HG02870 (cell line): Measurements from ENCODE around the gene ELL2.
A peak's percentile ranks its signal among the peaks of the same experiment; 100 is the strongest.
"Not testable (repeated sequence)": the region's sequence is repeated elsewhere in the genome, so short reads cannot be mapped to it uniquely, and the experiment has no call there.

ENCODE experiments used
- ATAC-seq: cut with Tn5 transposase; IDR thresholded peaks from one replicate; pipeline ENCODE4 v1.9.1; 2021; ENCODE audit warnings: mild to moderate bottlenecking, moderate library complexity; ENCODE audit not compliant: unreplicated experiment

ELL2 gene

DNA sequence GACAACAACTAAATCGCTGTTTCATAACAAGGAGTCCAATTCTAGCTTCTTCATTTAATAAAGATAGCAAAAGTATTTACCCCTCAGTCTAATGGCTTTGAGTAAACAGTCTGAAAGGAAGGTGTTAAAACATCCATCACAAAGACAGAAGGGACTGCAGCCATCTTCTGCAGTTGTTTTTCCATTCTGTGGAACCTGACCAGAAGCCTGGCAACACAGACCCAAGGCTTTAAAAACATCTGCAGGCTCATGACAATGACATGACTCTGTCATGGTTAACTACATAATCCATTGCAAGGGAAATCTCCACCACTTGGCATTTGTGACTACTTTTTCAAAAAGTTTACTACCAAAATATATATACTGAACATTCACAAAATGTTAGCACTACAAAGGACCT is 51.9 kb downstream of the ELL2 start:
- no peak for ATAC-seq

- ATAC-seq = no peak
Measured at GRCh38 chr5:95908799-95909198, 52.9 kb downstream of the ELL2 start.

DNA sequence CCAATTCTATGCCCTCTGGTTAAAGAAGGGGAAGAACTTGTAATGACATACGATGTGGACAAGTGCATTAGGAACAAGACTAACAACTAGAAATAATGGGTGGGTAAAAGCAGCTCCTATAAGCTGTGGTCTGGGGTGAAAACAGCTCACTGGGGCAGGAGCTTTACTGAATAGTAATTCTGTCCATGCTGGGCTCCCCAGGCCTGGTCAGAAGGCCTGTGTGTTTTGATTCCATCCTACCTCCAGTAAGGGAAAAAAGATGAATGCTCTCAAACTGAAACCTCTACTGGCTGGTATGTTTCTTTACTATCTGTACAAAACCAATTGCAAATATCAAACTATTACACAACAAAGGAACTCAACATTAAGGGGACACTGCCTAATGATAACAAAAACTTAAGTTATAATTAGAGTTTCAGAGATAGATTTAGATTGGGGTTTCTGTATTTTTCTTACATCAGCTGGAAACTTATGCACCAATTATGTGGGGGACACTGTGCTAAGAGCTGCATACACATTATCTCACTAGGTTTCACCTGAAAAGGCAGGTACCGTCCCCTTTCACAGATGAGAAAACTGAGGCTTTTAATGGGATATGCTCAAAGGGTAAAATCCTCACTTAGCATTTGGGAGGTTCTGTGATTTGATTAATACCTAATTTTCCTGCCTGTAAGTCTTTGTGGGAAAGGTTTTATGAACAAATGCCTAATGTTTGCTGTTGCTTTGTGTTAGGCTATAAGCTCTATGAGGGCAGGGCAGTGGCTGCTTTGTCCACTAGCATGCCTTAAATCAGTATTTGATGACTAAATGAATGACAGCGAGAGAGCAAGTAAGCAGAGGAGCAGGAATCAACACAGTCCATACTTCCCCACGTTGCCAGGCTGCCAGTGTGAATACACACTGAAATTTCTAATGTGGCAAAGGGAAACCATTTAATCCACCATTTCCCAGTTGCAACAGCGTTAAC is 53.6 kb downstream of the ELL2 start:
- ATAC-seq = no peak

DNA sequence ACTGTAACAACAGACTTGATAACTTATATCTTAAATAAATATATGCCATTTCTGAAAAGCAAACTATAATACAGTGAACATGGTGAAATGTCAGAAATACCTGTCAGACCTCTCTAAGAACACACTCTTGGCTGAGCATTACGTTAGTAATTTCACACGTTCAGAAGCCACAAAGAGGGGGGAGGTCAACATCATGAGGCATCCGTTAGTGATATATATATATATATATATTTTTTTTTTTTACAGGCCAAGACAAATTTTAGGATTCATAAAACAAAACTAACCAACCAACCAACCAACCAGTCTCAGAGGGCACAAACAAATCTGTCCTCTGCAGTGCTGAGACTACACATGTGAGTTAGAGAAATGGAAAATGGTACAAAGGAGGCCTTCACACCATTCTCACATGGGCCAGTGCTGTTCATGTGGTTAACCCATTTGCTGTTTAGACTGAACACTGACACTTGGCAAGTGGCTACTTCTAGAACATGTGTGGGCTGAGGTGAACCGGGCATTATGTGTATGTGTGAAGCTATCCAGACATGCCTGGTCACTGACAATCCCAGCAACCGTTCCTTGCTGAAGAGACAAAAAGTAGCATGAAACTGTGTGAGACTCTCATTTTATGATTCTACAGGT is 54.5 kb downstream of the ELL2 start:
- ATAC-seq = no peak

DNA sequence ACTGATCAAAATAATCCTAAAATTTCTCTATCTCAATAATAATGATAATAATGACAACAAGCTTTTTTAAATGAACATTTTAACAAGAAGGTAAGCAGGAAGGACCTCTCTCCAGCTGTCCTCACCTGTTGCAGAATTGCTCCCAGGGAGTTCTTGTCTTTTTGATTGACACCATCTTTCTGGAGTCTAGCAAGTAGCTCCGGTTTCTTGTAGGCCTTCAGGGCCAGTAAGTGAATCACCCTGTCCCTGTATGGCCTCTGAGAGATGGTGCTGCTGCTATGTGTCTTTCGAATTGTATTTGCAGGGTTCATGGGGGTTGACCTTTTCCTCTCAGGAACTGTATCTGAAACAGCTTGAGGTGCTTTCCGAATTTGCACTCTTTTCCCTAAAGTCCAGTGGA is 55.3 kb downstream of the ELL2 start:
- ATAC-seq = not testable (repeated sequence)

DNA sequence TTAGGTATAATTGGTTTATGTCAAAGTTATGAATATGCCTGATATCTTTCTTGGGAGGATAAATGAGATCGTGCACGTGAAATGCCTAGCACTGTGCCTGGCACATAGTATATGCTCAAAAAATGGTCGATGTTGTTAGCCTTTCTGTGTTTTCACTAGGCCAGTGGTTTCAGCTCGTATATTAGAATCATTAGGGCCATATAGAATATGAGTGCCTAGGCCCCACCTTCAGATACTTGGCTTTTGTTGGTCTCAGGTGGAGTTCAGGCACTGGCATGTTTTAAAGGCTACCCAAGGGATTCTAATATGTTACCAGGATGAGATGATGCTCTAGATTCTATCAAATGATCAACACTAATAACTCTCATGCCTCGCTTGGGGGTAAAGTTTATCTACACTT is 56.8 kb downstream of the ELL2 start:
- ATAC-seq = no peak

GRCh38 chr5:95903838-95904237 is 57.8 kb downstream of the ELL2 start:
- no peak for ATAC-seq

DNA sequence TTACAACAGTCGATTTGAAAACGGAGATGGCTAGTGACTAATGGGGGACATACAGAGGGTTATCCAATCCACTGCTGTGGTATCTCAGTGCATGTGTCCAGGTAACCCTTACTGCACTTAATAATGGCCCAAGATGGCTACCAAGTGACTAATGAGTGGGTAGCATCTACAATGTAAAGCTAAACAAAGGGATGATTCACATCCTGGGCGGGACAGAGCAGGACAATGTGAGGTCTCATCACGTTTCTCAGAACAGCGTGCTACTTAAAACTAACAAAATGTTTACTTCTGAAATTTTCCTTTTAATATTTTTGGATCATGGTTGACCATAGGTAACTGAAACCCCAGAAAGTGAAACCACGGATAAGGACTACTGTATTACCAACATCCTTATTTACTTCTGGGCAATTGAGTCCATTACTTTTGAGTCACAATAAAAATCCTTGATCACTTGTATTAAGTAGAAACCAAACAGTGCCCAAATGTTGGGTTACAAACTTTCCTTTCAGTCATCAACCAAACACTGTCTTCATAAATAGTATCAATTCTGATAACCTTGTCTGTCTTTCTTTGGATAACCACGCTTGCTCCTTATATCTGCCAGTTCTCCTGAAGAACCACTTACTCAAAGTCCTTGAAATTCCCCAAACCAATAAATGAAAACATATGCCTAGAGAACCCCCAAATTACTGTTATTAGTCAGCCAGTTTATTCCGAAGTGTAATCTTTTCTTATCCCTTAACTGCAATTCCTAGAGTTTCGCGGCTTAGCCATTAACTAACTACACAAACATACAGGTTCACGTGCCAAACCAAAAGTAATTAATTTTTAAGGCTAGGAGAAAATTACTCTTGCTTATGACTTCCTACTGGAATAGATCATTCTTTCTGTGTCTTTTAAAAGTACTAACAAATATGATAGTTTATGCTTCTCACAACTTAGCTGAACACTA is 59.7 kb downstream of the ELL2 start:
- ATAC-seq = no peak

- no peak for ATAC-seq
Measured at GRCh38 chr5:95900383-95900958, 61.2 kb downstream of the ELL2 start.

DNA sequence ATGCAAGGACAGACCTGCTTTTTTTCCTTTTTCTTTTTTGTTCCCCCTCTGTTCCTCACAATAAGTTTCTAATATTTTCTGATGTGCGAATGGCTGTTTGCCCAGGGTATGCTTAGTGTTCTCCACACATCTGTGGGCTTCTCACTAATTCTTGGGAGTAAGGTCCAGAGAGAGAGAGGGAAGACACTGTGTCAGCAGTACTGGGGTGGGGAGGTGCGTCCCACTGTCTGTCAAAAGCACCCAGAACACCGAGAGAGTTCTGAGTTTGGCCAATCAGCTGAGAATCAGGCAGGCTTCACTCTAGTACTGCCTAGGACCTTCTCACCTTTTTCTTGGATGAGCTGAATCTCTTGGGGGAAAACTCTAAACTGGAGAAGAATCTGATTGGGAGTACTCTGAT is 61.8 kb downstream of the ELL2 start:
- no peak for ATAC-seq

DNA sequence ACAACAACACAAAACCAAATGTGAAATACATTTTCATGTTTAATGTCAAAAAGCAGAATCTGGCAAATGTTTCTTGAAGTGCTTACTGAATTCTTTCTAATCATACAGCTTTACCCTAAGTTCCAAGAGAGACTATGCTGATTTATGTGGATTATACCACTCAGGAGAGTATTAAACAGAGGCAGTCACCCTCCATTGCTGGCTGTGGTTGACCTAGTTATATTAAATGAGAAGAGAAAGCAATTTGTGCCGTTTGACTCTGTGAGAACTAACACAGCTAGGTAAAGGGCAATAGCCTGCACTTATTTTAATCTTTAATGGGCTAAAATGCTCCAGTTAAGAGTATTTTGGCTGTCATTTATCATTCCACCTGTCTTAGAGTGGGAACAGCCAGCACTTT is 62.6 kb downstream of the ELL2 start:
- no peak for ATAC-seq

DNA sequence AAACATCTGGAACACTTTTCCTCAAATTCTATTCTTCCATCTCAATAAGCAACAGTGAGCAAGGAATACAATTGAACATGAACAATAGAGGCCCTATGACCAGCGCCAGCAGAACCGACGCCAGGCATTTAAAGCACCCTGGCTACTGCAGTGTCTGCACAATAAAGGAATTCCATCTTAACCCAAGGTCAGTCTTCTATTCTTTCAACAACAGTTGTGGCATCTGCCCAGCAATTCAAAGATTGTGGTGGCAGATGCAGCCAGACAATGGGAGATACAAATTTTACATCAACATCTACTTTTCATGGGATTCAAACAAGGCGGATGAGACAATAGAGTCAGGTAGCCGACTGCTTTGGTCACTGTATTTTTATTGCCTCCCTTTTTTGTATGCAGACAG is 65.9 kb downstream of the ELL2 start:
- ATAC-seq = no peak

DNA sequence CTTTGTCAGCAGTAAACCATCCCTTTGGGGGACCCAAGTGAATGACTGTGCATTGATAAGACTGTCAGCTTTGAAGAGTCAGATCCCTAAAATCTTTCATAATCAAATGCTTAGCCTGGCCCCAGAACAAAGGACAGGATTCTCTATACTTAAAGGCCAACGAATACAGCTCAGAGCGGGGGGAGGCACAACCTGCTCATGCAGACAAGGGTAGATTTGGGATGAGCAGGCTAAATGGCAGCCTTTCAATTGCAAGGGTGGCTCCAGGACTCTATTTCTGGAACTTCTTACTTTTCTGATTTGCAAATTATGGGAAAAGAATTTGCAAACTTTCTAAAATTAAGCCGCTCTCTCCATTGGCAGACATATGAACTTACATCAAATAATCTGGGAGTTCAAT is 66.4 kb downstream of the ELL2 start:
- no peak for ATAC-seq

- ATAC-seq = no peak
Measured at GRCh38 chr5:95892784-95893354, 68.8 kb downstream of the ELL2 start.

DNA sequence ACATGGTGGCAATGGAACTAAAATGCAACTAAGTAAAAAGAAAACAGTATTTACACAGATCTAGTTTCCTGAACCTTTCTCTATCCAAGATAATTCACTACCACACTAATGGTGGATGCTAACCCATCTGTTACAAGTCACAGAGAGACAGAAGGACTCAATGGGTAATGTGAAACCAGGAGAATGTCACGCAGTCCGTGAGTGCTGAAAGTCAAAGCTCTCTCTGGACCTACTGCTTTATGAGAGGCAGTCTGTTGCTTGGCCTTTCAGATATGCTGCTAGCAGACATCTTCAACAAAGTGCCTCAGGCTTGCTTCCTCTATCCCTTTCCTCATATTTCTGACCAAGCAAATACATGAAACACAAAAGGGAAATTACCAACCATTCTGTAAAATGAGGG is 70.2 kb downstream of the ELL2 start:
- ATAC-seq = no peak

GRCh38 chr5:95889076-95889475 is 72.6 kb downstream of the ELL2 start:
- ATAC-seq = no peak

DNA sequence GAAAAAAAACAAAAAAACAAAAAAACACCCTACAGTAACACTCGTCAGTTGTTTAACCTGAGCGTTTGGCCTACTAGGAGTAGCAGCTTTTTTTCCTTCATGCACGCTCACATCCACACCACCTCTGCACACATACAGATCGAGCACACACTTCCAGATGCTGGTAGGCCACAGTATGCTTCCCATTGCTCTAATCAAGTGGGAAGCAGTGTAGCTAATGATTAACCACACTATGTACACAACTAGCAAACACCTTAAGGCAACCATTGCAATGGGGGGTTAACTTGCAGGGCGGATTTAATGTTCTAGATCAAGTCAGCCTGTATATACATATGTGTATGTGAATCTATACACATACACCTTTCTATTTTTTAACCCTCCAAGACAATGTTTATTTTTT is 73.7 kb downstream of the ELL2 start:
- ATAC-seq = no peak

GRCh38 chr5:95886340-95887044 is 75.2 kb downstream of the ELL2 start:
- no peak for ATAC-seq

DNA sequence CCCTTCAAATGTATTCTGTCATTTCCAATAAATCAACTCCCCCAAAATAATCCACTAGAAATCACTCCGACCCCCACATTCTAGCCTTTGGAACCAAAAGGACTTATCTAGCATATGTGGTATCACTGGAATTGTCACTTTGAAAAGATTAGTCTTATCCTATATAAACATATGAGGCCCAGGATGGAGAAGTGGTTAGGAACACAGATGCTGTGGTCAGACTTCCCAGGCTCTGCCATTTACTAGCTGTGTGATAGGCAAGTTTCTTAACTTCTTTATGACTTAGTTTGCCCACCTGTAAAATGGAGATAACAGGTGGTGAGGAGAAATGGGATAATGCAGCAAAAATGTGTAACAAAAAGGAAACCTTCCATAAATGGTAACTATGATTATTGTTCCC is 77.1 kb downstream of the ELL2 start:
- no peak for ATAC-seq

- ATAC-seq = peak; percentile 45
Measured at GRCh38 chr5:95884017-95884325, 77.7 kb downstream of the ELL2 start.
